HG02884 (cell line): ENCODE measurements around the gene VEZF1.

ENCODE experiments used
- ATAC-seq: cut with Tn5 transposase; IDR thresholded peaks from one replicate; pipeline ENCODE4 v1.9.1; 2021; ENCODE audit warnings: mild to moderate bottlenecking, moderate library complexity; ENCODE audit not compliant: unreplicated experiment

Gene VEZF1

GRCh38 chr17:57931488-57932137, 56.4 kb downstream of the VEZF1 start:
- no peak for ATAC-seq

- no peak for ATAC-seq
Observed at GRCh38 chr17:57930239-57930638, 57.8 kb downstream of the VEZF1 start.

- no peak for ATAC-seq
Observed at GRCh38 chr17:57929386-57929785, 58.7 kb downstream of the VEZF1 start.

GRCh38 chr17:57928928-57929327, 59.1 kb downstream of the VEZF1 start:
- ATAC-seq = no peak

DNA sequence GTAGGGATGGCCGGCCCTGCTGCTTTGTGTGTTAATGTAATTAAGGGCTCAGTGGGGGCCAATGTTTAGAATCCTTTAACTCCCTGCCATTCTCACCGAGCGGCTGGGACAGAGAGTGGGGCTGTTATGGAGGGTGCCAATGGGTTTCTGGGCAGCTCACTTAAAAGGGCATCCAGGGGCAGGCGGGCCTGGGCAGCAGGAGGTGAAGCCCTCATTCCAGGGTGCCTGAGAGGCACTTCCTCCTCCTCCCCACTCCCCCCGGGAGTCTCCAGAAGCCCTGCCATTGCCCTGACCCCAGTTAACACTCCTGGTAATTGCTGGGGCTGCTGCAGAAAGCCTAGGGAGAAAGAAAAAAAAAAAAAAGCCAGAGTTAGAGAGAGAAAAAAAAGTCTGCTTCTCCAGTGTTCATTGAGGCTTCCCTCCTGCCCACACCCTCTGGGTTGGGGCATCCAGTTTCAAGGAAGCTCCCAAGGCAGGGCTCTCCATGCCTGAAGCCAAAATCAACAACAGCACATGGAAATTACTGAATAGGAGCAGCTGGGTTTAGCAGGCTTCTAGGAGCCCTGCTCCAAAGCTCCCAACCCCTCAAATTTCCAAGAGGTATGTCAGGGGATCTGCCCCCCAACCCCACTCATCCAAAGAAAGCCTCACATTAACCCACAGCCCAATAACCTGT, 60.9 kb downstream of the VEZF1 start:
- no peak for ATAC-seq

DNA sequence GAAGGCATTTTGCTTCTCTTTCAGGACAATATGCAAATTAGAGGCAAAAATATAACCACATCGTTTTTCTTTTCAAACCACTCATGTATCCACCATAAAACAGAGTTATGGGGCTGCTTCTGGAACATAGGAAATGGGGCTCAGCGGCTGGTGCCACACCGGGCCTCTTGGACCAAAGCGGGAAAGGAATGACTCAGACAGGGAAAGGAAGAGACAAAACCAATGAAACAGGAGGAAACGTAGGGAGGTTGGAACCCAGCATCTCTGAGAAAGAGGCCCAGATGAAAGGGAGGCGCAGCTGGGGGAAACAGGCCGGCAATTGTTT, 61.4 kb downstream of the VEZF1 start:
- ATAC-seq = no peak

DNA sequence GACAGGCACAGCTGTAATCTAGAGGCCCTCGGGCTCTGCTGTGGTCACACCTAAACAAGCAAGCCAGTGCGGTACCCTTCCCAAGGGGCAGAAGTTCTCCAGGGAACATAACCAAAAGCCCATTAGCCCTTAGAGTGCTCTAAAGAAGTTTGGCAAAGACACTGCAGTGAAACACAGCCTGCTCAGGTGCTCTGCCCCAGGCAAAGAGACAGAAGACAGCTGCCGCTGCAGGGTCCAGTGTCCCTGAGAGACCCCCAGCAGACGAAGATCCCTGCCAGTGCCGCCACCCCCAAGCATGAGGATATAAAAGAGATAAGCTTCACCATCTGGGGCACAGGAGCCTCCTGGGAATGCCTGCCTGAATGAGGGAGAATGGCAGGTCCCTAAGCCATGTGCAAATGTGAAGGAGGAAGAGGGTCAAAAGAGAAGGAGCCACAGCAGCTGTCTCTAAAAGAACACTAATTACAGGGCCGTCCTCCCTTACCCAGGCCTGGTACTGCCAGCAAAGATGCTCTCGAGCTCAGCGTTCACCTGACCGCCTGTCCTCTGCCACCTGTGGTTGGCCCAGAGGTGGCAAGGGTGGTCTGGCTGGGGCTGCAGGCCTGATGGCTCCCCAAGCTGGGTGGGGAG, 62.6 kb downstream of the VEZF1 start:
- ATAC-seq = no peak

GRCh38 chr17:57924677-57925076, 63.4 kb downstream of the VEZF1 start:
- ATAC-seq = no peak
